GM21576 (cell line): ENCODE data around the gene PRKCD.

Experiments used
- ATAC-seq: cut with Tn5 transposase; IDR thresholded peaks from one replicate; pipeline ENCODE4 v1.9.1; 2021; ENCODE audit warnings: mild to moderate bottlenecking, moderate library complexity; ENCODE audit not compliant: unreplicated experiment

The PRKCD gene

DNA sequence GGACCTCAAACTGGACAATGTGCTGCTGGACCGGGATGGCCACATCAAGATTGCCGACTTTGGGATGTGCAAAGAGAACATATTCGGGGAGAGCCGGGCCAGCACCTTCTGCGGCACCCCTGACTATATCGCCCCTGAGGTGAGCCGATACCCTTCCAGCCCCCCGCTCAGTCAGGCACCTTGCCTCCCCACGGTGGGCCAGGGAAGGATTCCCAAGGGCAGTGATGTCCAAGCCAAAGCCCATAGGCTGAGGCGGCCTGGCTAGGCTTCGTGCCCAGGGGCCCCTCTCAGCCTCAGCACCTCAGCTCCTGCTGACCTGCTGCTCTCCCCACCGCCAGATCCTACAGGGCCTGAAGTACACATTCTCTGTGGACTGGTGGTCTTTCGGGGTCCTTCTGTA, 27.7 kb downstream of the PRKCD start:
- ATAC-seq, result no peak

- ATAC-seq, result no peak
Measured at GRCh38 chr3:53189276-53189675, 28.3 kb downstream of the PRKCD start.

DNA sequence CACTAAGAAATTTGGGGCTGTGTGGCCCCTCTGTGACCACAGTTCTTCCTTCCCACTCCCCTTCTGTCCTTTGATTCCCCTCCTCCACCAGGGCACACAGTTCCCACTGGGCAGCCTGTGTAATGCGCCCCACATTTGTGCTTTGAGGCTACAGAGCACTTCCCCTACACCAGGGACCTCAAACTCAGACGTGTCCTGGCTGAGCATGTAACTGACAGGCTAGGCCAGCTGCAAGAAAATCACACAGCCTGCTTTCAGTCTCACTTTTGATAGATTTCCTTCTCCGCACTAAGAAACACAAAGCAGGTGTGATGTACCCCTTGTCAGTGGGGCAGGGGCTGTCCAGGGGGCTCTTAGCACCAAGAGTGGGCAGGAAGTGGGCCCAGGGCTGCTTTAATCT, 29.6 kb downstream of the PRKCD start:
- peak; percentile 53 for ATAC-seq

- no peak for ATAC-seq
Measured at GRCh38 chr3:53191836-53192480, 30.9 kb downstream of the PRKCD start.

DNA sequence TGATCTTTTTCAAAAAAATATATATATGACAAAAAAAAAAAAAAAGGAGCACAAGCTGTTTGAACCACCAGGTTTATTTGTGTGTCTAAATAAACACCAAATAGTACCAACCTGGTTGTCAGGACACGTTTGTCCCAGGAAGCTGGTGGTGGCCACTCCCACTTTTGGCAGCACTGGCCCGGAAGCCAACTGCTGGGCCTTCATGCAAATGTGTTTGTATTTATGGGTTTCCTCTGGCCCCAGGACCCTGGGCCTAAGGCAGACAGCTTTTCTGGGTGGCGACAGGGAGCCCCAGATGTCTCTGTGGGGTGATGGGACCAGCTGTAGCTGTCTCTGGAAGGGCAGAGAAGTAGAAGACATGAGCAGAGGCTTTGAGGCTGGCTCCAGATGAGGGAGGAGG, 31.6 kb downstream of the PRKCD start:
- peak; percentile 60 for ATAC-seq

DNA sequence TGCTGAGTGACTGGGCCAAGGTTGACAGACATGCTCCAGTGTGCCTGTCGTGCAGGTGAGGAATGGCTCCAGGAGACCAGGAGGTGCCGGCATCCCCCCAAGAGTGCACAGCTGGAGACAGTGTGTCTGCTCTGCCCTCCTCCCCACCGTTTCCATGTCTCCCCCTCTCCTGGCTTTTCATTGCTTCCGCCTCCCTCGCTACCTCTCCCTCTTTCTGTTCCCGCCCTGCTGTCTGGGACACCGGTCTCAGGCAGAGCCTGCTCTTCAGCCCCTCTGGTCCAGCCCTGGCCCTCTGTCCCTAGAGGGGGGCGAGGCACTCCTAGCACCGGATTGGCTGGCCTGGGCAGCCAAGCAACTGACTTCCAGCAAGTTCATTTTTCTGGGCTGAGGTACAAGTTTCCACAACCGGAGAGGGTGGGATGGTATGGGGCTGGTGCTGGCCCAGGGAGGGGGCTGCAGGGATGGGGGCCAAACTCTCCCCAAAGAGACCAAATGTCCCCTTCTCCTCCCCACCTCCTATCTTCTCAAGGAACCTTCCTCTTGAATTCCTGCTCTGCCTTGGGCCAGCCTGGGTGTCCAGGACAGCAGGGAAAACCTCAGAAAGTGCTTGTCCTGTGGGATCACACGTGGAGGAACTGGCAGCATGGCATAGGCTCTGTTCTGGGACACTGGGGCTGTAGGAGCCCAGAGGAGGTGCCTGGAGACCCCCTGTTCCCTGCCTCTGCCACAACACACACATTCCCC, 32.6 kb downstream of the PRKCD start:
- ATAC-seq, result no peak

GRCh38 chr3:53194210-53195065, 33.4 kb downstream of the PRKCD start:
- ATAC-seq, result no peak

DNA sequence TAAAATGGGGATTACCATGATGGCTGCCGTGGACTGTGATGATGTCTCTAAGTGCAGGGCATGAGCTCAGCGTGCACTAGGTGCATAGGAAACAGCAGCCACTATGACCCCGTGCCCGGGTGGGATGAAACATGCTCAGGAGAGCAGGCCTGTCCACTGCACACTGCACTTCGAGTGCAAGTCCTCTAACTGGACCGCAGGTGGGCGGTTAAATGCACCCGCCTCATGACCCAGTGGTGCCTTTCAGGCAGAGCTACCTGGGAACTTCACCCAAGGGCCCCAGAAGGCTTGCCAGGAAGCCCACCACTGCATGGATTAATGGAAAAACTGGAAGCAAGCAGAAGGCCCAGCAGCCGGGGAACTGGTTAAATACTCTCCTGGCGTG, 34.0 kb downstream of the PRKCD start:
- ATAC-seq, result no peak

DNA sequence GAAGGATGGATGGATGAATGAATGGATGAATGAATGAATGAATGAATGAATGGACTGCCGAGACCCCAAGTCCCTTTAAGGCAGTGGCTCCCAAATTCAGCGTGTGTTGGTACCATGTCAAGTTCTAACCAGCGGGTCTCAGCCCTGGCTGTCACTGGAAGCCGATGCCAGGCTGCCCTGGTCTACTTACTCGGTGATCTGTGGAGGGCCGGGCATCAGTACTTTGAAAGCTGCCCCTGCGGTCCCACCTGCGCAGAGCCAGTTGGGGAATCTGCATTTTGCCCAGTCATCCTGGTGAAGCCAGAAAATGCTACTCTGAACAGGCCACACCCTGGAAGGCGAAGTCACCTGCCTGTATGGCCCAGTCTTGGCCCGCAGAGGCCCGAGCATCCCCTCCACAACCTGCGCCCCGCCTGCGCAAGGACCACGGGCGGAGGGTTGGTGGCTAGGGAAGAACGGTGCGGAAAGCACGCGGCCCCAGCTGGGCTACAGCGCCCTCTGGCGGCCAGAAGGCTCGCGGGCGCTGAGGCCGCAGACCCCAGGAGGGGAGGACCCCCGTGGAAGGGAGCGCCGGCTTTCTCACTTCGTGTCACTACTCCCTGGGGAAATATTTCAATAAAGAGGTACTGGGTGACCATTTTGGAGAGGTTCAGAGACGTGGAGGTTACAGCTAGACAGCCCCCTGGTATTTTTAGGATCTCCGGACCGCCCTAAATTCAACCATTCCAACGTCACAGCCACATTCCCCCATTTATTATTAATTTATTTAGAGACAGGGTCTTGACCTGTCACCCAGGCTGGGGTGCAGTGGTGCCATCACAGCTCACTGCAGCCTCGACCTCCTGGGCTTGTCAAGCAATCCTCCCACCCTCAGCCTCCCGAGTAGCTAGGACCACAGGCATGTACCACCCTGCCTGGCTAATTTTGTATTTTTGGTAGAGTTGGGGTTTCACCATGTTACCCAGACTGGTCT, 34.9 kb downstream of the PRKCD start:
- no peak for ATAC-seq

DNA sequence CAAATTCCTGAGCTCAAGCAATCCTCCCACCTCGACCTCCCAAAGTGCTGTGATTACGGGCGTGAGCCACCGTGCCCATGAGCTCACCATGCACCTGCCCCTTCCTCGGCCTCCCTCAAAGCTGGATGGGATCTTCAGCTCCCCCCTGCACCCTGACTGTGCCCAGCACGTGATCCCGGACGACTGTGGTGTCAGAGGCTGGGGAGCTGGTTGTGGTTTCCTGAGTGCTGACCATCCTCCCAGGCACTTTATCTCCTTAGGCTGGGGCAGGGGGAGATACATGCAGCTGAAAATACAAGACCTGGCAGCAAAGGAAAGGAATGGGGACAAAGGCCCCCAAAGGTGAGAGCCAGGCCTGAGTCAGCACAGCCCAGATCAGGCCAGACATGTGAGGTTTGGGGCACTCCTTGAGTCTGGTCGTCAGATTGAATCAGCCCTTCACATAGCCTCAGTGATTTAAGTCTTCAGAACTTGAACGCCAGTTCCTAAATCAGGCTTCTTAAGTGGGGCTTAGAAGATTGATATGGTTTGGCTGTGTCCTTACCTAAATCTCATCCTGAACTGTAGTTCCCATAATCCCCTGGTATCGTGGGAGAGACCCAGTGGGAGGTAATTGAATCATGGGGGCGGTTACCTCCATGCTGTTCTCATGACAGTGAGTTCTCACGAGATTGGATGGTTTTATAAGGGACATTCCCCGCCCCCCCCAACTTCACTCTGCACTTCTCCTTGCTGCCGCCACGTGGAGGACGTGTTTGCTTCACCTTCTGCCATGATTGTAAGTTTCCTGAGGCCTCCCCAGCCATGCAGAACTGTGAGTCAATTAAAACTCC, 35.8 kb downstream of the PRKCD start:
- no peak for ATAC-seq

DNA sequence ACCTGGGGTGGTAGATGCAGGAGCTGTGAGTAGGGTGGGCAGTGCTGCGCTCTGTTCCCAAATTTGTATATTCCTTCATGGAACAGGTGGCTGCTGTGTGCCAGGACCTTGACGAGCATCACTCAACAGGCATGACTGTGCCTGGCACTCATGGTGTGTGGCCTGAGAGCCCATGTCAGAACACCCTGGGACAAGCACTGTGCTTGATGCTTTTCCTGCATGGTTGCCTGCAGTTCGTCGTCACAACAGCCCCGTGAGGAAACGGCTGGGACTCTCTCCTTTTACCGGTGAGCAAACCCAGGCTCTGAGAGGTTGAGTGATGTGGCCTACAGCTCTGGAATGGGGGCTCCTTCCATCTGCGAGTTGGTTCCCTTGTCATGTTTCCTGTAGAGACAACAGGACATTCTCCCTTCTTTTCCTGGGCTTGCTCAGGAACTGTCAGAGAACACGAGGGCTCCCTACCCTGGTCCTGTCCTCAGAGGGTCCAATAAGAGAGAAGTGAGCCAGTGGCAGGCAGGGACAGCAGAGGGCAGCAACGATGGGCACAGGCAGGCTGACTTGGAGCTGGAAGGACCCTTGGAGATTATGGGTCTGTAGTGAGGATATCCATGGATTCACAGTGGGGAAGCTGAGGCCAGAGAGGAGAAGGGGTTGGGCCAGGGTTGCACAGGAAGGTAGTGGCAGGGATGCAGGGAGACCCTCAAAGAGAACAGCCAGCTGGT, 37.4 kb downstream of the PRKCD start:
- ATAC-seq, result no peak

- no peak for ATAC-seq
Measured at GRCh38 chr3:53198996-53199395, 38.0 kb downstream of the PRKCD start.

- no peak for ATAC-seq
Measured at GRCh38 chr3:53199834-53200233, 38.8 kb downstream of the PRKCD start.

- ATAC-seq, result no peak
Measured at GRCh38 chr3:53200501-53201498, 39.8 kb downstream of the PRKCD start.

DNA sequence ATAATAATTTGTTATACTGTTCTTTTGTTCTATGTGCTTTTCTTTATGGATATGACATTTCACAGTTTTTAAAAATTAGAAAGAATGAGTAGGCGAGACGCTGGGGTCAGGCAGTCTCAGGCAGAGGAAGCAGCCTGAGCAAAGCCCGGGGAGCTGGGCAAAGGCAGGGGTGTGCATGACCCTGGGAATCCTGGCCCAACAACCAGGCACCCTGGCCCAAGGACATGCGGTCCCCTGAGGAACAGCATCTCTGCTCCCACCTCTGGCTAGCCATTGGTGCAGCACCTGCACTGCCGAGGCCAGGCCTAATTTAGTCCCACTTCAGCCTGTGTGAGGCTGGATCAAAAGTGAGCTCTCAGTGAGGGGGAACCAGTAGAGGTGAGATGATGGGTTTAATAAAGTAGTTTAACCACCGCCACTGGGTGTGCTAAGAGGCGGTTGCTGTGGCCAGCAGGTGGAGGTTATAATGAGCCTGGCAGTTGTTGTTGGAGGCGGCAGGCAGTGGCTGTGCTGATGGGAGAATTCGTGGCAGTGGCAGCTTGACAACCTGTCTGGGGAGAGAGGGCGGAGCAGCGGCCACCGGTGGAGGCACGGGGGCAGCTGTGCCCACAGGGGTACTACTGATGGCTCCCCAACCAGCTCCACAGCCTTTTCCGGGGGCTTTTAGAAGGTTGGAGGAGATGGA, 41.5 kb downstream of the PRKCD start:
- no peak for ATAC-seq

GRCh38 chr3:53211706-53212702, 51.0 kb downstream of the PRKCD start:
- no peak for ATAC-seq
